ENCODE results near the gene RBM38. TPM values are rescaled to one million over a fixed set of nuclear protein-coding genes. Genes with fewer than 3 reads are reported as not detected.
"Not testable (repeated sequence)": the region's sequence is repeated elsewhere in the genome, so short reads cannot be mapped to it uniquely, and the experiment has no call there.

The RBM38 gene
- total RNA-seq, 1 donor from 2014 or later: 24.1 TPM

DNA sequence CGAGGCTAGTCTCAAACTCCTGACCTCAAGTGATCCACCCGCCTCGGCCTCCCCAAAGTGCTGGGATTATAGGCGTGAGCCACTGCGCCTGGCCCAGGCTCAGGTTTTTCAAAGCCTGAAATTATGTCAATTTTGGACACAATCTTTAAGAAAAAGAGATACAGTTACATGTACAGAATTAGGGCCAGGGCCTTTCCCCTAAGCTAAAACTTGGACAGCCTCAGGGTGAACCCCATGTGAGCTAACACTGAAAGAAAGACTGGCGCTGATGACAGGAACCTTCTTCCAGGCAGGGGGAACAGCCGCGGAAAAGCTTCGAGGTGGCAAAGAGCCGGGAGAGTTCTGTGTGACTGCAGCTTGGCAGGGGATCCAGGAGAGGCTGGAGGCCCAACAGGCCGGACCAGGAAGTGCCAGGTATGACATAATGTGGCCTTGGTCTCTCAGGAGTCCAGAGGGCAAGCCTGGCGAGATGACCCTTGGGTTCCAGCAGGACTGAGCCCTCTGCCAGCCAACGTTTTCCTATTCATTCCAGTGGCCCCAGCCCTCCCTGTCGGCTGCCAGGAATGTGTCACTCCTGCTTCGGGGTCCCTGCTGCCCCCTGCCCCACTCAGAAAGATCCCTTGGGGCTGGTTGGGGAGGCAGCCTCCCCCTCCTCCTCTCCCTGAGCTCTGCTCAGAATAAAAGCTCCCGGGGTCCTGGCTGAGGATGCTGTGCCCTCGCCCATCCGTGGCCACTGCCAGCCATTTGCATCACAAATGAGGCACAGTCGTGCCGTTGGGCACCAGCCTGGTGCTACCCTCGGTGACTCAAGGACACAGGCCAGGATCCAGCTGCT lies 37.3 kb downstream of the RBM38 start:
- Mint-ChIP-seq H3K9me3 (ENCODE audit: low read depth) (no peaks in the 10 kb centered on the region), H3K4me3 (ENCODE audit: low read depth) (no peak overlapping the region), H3K4me1 (ENCODE audit: low read depth) (no peaks in the 10 kb centered on the region), H3K27me3 (peaks cover 6% of the 10 kb centered on the region), H3K36me3 (ENCODE audit: insufficient read depth) (no peaks in the 10 kb centered on the region), H3K27ac (no peak overlapping the region)
- no peak for DNase-seq (ENCODE audit: low spot score, unreplicated experiment)
- TF ChIP-seq, protein P1, sequence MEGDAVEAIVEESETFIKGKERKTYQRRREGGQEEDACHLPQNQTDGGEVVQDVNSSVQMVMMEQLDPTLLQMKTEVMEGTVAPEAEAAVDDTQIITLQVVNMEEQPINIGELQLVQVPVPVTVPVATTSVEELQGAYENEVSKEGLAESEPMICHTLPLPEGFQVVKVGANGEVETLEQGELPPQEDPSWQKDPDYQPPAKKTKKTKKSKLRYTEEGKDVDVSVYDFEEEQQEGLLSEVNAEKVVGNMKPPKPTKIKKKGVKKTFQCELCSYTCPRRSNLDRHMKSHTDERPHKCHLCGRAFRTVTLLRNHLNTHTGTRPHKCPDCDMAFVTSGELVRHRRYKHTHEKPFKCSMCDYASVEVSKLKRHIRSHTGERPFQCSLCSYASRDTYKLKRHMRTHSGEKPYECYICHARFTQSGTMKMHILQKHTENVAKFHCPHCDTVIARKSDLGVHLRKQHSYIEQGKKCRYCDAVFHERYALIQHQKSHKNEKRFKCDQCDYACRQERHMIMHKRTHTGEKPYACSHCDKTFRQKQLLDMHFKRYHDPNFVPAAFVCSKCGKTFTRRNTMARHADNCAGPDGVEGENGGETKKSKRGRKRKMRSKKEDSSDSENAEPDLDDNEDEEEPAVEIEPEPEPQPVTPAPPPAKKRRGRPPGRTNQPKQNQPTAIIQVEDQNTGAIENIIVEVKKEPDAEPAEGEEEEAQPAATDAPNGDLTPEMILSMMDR (IDR thresholded peaks at IDR 0.05; ENCODE audit: unreplicated experiment): no peak

GRCh38 chr20:57429159-57429496 lies 37.9 kb downstream of the RBM38 start:
- TF ChIP-seq, protein P1 (IDR thresholded peaks at IDR 0.05; ENCODE audit: unreplicated experiment): no peak
- no peaks in the 10 kb centered on the region for H3K9me3 Mint-ChIP-seq (ENCODE audit: low read depth)

DNA sequence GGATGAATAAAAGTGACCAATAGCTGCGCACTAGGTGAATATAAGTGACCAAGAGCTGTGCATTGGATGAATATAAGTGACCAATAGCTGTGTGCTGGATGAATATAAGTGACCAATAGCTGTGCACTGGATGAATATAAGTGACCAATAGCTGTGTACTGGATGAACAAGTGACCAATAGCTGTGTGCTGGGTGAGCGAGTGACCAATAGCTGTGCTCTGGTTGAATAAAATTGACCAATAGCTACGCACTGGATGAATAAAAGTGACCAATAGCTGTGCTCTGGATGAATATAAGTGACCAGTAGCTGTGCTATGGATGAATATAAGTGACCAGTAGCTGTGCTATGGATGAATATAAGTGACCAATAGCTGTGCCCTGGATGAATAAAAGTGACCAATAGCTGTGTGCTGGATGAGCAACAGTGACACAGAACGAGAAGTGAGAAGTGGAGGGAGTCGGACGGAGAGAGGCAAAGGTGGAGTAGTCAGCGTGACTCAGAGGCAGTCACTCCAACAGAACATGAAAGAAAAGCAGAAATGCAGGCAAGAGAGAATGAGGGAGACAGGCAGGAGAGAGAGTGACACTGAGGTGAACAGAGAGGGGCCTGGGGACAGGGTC lies 38.5 kb downstream of the RBM38 start:
- Mint-ChIP-seq H3K4me3 (ENCODE audit: low read depth) (no peak overlapping the region), H3K36me3 (ENCODE audit: insufficient read depth) (no peaks in the 10 kb centered on the region), H3K4me1 (ENCODE audit: low read depth) (no peaks in the 10 kb centered on the region), H3K27me3 (peaks cover 9% of the 10 kb centered on the region), H3K9me3 (ENCODE audit: low read depth) (no peaks in the 10 kb centered on the region), H3K27ac (no peak overlapping the region)
- DNase-seq (ENCODE audit: low spot score, unreplicated experiment): no peak
- TF ChIP-seq, protein P1 (IDR thresholded peaks at IDR 0.05; ENCODE audit: unreplicated experiment): no peak

More at GRCh38 chr20:57429159-57429496, 37.9 kb downstream of the RBM38 start:
- no peaks in the 10 kb centered on the region for H3K4me1 Mint-ChIP-seq (ENCODE audit: low read depth)
- H3K36me3 Mint-ChIP-seq (ENCODE audit: insufficient read depth): no peaks in the 10 kb centered on the region
- peaks cover 6% of the 10 kb centered on the region for H3K27me3 Mint-ChIP-seq
- no peak overlapping the region for H3K4me3 Mint-ChIP-seq (ENCODE audit: low read depth)
- DNase-seq (ENCODE audit: low spot score, unreplicated experiment): no peak
- H3K27ac Mint-ChIP-seq: no peak overlapping the region

- H3K4me1 Mint-ChIP-seq (ENCODE audit: low read depth); H3K36me3 Mint-ChIP-seq (ENCODE audit: insufficient read depth); H3K9me3 Mint-ChIP-seq (ENCODE audit: low read depth); H3K27ac Mint-ChIP-seq; H3K27me3 Mint-ChIP-seq; DNase-seq (ENCODE audit: low spot score, unreplicated experiment); H3K4me3 Mint-ChIP-seq (ENCODE audit: low read depth): not testable (repeated sequence)
Observed at GRCh38 chr20:57430201-57430596, 39.0 kb downstream of the RBM38 start.

GRCh38 chr20:57431539-57431835 lies 40.3 kb downstream of the RBM38 start:
- Mint-ChIP-seq H3K4me3 (ENCODE audit: low read depth) (no peak overlapping the region), H3K36me3 (ENCODE audit: insufficient read depth) (no peaks in the 10 kb centered on the region), H3K27me3 (peaks cover 6% of the 10 kb centered on the region), H3K27ac (no peak overlapping the region), H3K9me3 (ENCODE audit: low read depth) (no peaks in the 10 kb centered on the region), H3K4me1 (ENCODE audit: low read depth) (no peaks in the 10 kb centered on the region)
- DNase-seq (ENCODE audit: low spot score, unreplicated experiment): no peak
- TF ChIP-seq, protein P1 (IDR thresholded peaks at IDR 0.05; ENCODE audit: unreplicated experiment): no peak

- TF ChIP-seq, protein P1 (IDR thresholded peaks at IDR 0.05; ENCODE audit: unreplicated experiment): no peak
- Mint-ChIP-seq H3K36me3 (ENCODE audit: insufficient read depth) (no peaks in the 10 kb centered on the region), H3K27ac (no peak overlapping the region), H3K27me3 (peaks cover 6% of the 10 kb centered on the region), H3K4me1 (ENCODE audit: low read depth) (no peaks in the 10 kb centered on the region), H3K9me3 (ENCODE audit: low read depth) (no peaks in the 10 kb centered on the region), H3K4me3 (ENCODE audit: low read depth) (no peak overlapping the region)
- DNase-seq (ENCODE audit: low spot score, unreplicated experiment): no peak
Observed at GRCh38 chr20:57432480-57432861, 41.3 kb downstream of the RBM38 start.
